ENCODE results near the gene STARD13.

The STARD13 gene, protein sequence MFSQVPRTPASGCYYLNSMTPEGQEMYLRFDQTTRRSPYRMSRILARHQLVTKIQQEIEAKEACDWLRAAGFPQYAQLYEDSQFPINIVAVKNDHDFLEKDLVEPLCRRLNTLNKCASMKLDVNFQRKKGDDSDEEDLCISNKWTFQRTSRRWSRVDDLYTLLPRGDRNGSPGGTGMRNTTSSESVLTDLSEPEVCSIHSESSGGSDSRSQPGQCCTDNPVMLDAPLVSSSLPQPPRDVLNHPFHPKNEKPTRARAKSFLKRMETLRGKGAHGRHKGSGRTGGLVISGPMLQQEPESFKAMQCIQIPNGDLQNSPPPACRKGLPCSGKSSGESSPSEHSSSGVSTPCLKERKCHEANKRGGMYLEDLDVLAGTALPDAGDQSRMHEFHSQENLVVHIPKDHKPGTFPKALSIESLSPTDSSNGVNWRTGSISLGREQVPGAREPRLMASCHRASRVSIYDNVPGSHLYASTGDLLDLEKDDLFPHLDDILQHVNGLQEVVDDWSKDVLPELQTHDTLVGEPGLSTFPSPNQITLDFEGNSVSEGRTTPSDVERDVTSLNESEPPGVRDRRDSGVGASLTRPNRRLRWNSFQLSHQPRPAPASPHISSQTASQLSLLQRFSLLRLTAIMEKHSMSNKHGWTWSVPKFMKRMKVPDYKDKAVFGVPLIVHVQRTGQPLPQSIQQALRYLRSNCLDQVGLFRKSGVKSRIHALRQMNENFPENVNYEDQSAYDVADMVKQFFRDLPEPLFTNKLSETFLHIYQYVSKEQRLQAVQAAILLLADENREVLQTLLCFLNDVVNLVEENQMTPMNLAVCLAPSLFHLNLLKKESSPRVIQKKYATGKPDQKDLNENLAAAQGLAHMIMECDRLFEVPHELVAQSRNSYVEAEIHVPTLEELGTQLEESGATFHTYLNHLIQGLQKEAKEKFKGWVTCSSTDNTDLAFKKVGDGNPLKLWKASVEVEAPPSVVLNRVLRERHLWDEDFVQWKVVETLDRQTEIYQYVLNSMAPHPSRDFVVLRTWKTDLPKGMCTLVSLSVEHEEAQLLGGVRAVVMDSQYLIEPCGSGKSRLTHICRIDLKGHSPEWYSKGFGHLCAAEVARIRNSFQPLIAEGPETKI

DNA sequence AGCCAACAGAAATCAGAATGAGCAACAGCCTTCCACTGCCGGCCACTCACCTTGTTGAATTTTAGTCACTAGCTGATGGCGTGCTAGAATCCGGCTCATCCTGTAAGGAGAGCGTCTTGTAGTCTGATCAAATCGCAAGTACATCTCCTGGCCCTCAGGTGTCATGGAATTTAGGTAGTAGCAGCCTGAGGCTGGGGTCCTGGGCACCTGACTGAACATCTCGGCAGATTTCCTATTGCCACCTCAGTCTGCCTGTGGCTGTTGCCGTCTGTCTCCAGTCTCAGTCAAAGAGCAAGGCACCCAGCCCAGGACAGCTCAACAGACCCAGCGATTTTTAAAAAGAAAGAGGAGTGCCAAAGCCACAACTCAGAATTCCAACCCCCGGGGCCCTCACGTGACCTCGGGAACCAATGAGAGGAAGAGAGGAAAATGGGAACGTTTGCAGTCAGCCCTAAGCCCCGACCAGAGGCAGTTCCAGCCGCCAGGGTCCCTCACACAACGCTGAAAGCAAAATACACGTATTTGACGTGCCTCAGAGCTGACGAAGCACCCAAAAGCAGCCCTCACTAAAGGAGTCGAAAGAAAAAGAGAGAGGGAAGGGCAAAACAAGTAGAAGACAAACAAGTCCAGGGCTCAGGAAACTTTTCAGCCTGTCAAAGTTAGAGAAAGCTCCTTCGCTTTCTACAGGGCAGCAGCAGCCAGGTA is at the start of gene STARD13:
Gene STARD13, minus strand, starts transcription at position 336 of the 705 bp plus-strand sequence. Its CDS starts 117 bp downstream, at position 219.
- no peak for FAIRE-seq

DNA sequence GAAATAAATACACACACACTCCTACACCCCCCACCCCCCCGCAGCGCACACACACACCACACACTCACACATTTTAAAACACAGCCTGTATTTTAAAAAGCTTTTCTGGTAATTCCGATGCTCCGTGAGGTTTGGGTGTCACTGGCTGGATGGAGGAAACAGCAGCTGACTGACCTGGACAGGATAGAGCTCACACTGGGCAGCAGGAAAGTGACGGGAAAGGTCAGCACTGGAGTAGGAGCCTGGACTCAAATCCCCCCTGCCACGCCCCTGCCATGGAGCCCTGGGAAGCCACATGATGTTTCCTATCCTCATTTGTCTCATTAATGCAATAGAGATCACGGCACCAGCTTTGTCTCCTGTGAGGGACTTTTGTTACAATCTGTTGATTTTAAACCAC is 49.3 kb upstream of the STARD13 start:
- no peak for FAIRE-seq

DNA sequence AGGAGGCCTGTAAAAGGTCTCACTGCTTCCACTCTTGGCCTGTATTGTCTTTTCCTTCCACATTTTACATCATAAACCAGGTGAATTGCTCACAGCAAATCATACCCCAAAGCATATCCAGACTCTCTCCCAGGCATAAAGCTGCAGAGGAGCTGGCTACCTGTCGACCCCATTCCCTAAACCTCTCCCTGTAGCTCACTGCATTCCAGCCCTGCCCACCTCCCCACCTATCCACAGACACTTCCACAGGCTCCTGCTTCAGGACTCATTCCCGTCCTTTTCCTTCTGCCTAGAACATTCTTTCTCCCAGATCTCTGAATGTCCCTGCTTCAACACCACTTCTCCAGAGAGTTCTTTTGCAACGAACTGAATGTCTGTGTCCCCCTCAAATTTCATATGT is 46.4 kb upstream of the STARD13 start:
- FAIRE-seq, result no peak

DNA sequence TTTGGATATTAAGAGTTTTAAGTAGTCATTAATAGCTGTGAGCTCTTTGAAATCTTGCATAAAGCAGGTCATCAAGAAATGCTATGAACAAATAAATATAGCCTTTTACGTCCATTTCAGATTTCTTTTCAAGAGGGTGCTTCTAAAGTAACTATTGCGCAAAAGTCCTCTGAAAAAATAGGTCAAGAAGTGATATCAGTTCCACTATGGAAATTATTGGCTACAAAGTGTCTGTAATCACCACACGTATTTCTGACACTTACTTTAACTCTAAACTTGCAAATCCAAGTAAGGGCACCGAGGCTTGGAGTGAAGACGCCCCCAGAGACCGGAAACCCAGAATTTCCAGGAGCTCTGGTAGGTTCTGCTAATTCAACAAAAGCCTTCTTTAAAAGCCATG is 44.9 kb upstream of the STARD13 start:
- FAIRE-seq, result no peak

DNA sequence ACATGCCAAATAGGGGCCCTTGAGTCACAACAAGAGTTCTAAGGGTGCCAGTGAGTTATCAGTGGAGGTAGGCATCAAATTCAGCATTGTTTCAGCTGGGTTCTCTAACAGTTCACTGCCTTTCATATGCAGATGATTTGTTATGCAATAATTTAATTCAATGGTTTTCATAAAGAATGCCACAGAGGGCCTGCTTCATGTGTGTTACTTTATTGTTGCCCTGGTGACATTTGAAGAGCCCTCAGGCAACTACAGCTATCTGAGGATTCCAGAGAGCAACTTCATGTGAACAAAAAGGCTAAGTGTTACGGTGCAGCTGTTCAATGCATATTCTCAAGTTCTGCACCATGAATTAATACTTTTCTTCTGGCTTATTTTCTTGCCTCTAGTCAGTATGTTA is 43.1 kb upstream of the STARD13 start:
- no peak for FAIRE-seq

DNA sequence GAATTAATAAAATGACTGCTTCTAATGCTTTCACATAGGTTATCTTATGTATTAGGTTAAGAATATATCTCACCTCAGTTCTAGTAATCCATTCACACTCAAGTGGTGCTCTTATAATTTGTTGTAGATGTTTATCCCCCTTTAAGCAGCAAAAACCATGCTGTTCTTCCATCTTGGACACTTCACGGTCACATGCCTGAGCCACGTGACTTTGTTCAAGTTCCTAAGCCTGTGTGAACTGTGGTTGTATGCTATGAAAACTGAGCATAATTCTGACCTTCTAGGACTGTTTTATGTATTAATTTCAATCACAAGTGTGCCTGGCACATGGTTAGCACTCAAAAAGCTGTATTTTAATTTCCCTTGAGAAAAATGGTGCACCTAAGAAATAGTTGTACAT is 41.2 kb upstream of the STARD13 start:
- FAIRE-seq, result no peak

DNA sequence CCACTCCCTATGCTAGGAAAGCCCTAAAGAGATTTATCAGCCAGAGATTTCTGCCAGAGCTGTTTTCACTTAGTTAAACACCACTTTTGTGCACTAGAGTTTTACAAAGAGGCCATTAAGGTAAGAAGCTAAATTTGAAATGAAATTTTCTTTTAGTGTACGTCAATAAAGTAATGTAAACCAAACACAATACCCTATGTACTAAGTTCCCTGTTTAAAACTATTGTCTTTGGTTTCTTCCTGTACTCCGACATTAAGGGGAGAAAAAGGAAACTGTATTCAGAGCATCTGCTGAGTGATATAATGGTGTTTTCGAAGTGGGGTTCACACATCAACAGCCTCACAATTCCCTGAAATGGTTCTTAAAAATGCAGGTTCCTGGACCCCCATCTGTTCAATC is 40.7 kb upstream of the STARD13 start:
- no peak for FAIRE-seq

DNA sequence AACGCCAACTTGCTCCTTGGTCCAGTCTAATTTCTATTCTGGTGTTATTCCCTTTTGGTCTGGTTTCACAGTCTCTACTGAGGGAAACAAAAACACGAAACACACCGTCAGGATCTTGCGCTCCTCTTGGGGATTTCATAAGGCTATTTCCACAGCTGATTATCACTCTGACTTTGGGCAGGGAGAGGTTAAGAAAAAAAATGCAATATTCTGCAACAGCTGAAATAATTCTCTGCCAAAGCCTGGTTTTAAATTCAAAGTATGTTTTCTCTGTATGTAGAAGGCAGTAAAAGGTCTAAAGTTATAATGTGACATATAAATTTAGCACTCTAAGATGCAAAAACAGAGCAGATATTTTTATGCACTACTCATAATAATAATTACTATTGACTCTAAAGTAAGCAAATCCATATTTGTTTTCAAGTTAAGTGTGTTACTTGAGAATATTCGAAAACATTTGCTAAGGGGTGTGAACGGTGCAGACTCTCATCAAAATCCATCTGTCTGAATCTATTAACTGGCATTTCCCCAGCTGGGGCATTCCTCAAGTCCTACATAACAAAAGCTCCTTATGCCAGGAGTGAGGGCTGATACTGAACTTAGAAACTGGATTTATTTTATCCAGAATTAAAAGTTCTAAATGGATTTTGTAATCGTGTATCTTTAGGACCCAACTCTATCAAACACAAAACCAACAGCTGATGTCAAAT is 38.4 kb upstream of the STARD13 start:
- no peak for FAIRE-seq

DNA sequence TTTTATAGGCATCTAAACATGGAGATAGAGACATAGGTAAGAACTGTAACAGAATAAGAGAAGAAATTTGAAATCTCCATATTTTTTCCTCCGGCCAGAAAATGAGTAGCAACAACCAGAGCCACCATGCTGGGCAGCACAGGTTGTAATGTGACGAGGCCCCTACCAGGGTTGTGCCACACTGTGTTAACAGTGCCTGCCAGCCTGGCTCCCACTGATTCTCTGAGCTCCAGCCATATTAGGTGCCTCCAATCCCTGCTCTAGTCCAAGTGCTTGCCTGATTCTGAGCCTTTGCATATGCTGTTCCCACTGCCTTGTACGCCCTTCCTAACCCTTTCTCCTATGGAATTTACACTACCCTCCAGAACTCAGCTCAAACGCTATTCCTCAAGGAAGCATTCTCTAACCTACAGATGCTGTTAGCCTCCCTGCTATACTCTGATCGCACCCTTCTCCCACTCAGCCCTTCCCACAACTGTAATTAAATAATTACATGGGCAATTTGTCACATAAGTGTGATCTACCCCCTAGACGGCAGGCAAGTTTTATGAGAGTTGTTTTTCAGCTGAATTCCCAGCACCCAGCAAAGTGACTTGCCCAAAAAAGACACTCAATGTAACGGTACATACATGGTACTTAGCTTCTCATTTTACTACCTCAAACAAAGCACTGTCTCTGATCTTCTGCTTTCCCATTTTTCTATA is 37.6 kb upstream of the STARD13 start:
- FAIRE-seq, result no peak

DNA sequence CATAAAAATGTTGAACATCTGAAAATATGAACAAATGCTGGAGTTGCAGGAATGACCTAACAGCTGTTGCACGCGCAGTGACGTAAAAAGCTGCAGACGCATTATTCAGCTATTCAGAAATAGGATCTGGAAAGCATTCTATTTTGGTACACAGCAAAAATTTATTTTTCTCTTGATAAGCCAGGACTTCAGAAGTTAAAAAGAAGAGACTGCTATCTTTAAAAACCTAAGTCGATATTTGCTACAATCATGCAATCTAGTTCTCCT is 36.9 kb upstream of the STARD13 start:
- no peak for FAIRE-seq

DNA sequence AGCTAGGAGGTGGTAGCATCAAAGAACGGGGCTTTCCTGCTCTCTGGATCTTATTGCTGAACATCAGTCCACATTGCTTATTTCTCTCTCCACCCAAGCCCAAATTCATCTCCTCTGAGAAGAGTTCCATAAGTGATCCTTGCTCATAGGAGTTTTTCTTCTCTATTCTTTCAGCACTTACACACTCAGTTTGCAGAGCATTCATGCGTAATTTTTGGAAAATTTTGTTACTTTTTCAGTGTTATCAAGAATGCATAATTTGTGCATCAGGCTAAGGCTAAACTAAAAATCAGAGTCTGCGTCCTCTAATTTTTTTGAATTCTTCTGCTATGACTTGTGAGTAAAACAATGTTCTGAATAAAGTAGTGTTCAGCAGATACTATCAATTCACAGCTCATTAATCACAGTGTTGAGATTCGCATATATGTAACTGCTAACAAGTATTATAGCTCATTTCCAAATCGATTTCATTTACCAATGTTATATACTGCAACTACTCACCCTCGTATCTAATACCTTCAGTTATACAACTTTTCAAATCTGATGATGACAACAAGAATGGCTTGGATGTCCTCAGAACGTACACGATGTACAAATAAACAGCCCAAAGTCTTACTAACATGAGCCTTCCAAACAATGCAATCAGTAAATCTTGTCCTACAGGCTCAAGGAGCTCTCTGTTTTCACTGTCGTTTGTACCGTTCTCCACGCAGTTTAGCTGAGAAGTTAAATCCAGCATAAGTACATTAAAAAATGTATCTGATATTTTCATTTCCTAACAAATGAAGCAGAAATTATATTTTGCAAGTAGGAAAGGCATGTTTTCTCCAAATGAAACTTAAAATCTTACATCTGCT is 36.4 kb upstream of the STARD13 start:
- no peak for FAIRE-seq

DNA sequence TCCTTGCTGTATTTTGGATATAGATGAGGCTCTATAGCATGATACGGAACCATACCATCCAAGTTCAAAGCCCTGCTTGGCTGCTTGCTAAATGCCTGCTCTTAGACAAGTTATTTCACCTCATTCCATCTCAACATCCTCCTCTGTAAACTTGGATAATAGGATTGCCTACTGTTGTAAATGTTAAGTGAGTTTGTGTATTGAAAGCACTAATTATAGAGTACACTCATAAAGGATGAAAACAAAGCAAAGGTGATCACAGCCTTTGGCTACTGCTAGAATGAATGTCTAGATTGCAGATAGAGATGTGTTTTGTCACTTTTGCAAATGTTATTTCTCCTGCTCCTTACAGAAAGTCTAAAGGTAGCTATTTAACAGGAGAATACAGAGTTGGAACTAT is 34.3 kb upstream of the STARD13 start:
- no peak for FAIRE-seq

DNA sequence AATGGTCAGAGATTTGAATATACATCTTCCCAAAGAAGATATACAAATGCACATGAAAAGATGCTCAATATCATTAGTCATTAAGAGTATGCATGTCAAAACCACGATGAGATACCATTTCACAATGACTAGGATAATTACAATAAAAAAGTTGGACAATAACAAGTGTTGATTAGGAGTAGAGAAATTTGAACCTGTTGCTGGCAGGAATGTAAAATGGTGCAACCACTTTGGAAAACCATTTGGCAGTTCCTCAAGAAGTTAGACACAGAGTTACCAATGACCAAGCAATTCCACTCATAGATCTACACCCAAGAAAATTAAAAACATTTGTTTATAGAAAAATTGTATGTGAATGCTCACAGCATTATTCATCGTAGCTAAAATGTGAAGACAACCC is 33.2 kb upstream of the STARD13 start:
- no peak for FAIRE-seq

DNA sequence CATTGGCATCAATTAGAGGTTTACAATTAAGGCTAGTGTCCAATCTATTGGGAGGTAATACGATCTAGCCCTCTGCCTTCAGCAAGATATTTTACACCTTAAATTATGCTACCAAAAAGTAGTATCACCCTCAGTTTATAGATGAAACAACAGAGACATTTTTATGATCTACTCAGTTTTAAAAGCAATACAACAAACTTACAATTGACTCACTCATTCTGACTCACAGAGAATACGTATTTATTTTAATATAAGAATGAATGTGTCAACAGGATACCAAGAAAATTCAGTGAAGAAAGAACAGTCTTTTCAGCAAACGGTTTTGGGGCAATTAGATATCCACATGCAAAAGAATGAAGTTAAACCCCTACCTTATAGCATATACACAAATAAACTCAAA is 32.5 kb upstream of the STARD13 start:
- FAIRE-seq, result no peak

DNA sequence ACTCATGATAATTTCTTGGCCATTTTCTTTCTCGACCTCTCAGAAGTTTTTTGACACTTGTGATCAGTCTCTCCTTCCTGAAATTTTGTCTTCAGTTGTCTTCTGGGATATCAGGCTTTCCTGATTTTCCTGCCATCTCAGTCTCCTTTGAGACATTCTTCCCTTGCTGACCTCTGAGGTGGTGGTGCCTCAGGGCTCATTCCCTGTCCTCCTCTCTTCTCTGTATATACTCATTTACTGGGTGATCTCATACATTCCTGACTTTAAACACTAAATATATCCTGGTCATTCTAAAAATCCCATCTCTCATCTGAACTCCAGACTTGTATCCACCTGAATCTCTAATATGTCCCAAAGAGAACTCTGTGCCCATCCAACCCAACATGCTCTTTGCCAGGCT is 31.3 kb upstream of the STARD13 start:
- FAIRE-seq, result no peak

DNA sequence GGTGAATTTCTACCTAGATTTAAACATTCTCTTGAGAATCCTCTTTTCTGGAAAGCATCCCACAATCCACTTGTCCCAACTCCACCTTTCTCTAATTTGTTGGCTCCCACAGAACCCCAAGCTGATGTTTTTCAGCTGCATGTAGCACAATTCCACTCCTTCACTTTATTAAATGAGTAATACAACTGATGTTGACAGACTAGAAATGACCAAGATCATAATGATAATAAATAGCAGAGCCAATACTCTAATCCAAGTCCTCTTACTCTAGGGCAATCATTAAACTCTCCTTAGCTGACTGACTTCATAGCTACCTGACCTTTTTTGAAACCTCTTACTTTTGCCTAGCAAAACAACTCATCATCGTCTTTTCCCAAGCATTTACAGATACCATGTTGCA is 27.9 kb upstream of the STARD13 start:
- no peak for FAIRE-seq

DNA sequence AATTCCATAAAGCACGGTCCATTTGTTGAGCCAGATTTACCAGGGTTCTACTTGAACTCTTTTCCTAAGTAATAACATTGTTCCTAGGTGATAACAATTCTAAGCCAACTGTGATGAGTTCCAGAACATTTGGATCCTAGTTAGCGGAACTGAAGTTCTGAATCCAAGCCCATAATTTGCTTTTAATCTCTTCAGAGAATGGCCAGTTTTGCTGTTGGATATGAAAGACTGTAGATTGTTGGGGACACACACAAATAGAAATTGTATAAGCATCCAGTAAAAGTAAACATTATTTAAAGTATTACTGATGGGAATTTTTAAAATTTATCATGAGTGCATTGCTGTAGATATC is 27.3 kb upstream of the STARD13 start:
- no peak for FAIRE-seq

DNA sequence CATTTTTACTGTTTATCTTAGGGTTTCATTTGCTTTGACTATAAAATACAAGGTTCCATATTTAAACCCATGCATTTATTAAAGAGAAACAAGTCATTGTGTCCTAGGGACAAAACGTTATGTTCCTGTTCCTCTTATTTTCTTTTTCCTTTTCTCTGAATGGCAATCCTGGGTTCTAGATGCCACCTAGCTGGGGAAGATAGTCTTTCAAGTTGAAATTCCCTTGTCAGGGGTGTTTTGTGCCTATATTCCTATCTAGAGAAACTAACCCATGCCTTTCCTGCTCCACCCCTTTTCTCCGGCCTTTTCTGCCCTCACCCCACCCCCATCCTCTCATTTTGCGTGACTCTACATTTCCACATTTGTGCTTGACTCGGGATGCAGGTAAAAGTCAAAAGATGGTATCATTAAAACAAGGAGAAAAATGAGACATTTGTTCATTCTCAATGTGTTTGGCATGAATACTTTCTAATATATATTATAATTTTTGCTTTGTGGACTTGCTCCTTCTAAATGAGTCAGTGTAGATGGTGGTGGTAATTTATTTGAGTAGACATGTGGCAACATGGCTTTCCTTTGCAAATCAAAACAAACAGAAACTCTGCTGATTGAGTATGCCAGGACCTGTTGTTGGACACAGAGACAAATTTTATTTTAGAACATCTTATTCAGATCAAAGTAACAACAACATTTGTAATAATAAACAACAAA is 26.8 kb upstream of the STARD13 start:
- FAIRE-seq, result no peak

DNA sequence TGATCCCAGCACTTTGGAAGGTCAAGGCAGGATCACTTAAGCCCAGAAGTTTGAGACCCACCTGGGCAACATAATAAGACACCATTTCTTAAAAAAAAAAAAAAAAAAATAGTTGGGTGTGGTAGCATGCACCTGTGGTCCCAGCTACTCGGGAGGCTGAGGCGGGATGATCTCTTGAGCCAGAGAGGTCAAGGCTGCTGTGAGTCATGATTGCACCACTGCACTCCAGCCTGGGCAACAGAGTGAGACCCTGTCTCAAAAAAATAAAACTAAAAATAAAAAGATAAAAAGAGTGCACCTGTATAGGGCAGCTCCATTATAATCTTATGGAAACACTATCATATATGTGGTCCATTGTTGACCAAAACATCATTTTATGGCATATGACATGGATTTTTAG is 25.5 kb upstream of the STARD13 start:
- no peak for FAIRE-seq

DNA sequence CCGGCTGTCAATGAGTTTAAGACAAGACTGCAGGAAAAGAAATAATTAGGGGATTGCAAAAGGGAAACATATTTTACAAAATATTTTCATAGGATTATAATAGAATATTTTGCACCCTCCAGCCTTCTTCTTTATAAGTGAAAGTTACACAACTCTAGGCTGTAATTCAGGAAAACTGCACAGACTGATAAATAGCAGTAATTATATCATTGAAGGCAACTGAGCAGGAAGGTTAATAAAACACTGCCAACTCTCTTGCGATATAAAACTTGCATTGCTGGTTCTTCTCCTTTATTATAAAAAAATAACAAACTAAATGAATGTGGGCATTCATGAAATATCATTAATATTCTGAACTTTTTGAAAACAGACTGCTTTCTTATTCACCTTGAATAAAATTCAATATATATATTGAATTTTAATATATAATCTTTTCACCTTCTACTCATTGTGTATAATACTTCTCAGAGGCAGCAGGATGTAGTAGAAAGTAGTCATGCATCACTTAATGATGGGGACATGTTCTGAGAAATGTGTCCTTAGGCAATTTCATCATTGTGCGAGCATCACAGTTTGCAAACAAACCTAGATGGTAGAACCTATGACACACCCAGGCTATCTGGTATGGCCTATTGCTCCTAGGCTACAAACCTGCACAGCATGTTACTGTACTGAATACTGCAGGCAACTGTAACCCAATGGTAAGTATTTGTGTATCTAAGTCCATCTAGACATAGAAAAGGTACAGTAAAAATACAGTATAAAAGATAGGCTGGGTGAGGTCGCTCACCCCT is 24.9 kb upstream of the STARD13 start:
- FAIRE-seq, result no peak
